Measurements from ENCODE around the gene FIGLA. TPM values are rescaled to one million over a fixed set of nuclear protein-coding genes. Genes with fewer than 3 reads are reported as not detected.

The FIGLA gene
- total and polyA plus RNA-seq, 2 donors (not counting 1 experiment from before 2014, with no cell fraction given): not detected

DNA sequence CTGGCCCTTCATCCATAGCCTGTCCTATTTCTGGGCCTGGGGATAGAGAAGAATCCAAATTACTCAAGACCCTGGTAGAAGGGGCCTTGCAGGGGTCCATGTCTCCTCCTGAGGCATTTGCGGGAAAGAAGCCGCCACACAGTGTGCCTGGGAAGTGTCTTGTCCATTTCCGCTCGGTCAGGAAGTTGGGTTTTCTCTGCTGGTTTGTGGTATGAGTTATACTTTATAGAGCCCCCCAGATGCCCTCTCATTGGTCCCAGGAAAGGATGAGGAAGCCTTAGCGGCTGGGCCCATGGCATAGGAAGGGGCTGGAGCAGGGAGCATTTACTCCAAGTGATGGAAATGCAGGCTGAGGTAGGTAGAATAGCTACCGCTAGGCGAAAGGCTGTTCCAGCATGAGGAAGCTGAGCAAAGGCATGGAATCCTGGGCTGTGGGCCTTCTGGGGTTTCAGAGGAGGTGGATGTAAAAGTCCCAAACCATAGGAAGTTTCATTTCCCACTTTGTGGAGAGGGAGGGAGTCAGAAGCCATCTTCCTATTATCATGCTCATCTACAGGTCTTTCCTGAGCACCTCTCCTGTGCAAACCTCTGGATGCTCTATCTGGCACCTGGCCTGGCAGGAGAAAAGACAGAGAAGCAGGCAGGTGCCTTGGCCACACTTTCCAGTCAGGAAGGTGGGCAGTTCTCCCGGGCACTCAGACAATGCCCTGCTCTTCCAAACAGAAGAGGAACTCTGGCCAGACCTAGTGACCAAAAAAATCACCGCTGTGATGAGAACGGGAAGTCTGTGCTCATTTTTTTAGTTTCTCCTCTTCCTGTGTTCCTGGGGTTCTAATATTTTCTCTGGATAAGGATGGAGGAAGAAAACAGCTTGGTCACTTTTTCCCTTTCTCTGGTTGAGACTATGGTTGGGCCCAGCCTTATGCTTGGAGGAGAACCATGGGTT lies 47.8 kb upstream of the FIGLA start:
- no peak for DNase-seq
- 93% methylated on average over 9 of the region's 10 CpGs for WGBS (ENCODE audit: insufficient coverage)
- no peaks in the 10 kb centered on the region for H3K36me3 ChIP-seq (replicated peaks in 1 of 2; ENCODE audit: control extremely low read depth in 1 of 2, control insufficient read depth in 1 of 2, extremely low read depth in 1 of 2, insufficient read depth in 2 of 2, low read length in 1 of 2)
- no peak for ATAC-seq (ENCODE audit: low read depth)
- no peak overlapping the region for H3K4me2 ChIP-seq (replicated peaks; ENCODE audit: low read depth, low read length, poor library complexity, severe bottlenecking)
- no peak for TF ChIP-seq EZH2 (IDR thresholded peaks at IDR 0.05; ENCODE audit: borderline replicate concordance, insufficient read depth, low read depth, low read length, poor library complexity, severe bottlenecking)
- TF ChIP-seq, protein P1, sequence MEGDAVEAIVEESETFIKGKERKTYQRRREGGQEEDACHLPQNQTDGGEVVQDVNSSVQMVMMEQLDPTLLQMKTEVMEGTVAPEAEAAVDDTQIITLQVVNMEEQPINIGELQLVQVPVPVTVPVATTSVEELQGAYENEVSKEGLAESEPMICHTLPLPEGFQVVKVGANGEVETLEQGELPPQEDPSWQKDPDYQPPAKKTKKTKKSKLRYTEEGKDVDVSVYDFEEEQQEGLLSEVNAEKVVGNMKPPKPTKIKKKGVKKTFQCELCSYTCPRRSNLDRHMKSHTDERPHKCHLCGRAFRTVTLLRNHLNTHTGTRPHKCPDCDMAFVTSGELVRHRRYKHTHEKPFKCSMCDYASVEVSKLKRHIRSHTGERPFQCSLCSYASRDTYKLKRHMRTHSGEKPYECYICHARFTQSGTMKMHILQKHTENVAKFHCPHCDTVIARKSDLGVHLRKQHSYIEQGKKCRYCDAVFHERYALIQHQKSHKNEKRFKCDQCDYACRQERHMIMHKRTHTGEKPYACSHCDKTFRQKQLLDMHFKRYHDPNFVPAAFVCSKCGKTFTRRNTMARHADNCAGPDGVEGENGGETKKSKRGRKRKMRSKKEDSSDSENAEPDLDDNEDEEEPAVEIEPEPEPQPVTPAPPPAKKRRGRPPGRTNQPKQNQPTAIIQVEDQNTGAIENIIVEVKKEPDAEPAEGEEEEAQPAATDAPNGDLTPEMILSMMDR (IDR thresholded peaks at IDR 0.05): no peak
- no peaks in the 10 kb centered on the region for H3K9me3 ChIP-seq (ENCODE audit: control extremely low read depth in 1 of 3, control insufficient read depth in 2 of 3, insufficient read depth in 1 of 3, low read length in 2 of 3)
- POLR2A ChIA-PET: no interaction called here
- Mint-ChIP-seq H3K9me3 (ENCODE audit: insufficient read depth) (no peaks in the 10 kb centered on the region), H3K27me3 (peaks cover 23% of the 10 kb centered on the region), H3K4me1 (no peaks in the 10 kb centered on the region), H3K4me3 (no peak overlapping the region), H3K27ac (no peak overlapping the region)
- H3K9ac ChIP-seq (ENCODE audit: low read length): no peak overlapping the region
- no peaks in the 10 kb centered on the region for H4K20me1 ChIP-seq (ENCODE audit: control insufficient read depth, insufficient read depth, low read length, poor library complexity, severe bottlenecking)
- H3K79me2 ChIP-seq (ENCODE audit: control insufficient read depth, insufficient read depth, low read length): no peaks in the 10 kb centered on the region
- peaks cover 0 to 10% (median 0%) of the 10 kb centered on the region in 4 experiments for H3K27me3 ChIP-seq (replicated peaks in 1 of 4; ENCODE audit: control extremely low read depth in 1 of 4, control insufficient read depth in 3 of 4, insufficient read depth in 4 of 4, low read length in 3 of 4)
- no peak overlapping the region for H3K27ac ChIP-seq (ENCODE audit: low read length in 2 of 2)
- H3K4me1 ChIP-seq (ENCODE audit: control insufficient read depth in 2 of 2, insufficient read depth in 2 of 2, low read length in 2 of 2): no peaks in the 10 kb centered on the region
- no peak overlapping the region for H3K4me3 ChIP-seq (ENCODE audit: control extremely low read depth in 1 of 5, extremely low read depth in 1 of 5, insufficient read depth in 1 of 5, low read depth in 2 of 5, low read length in 4 of 5)
- no peak overlapping the region for H2AFZ ChIP-seq (ENCODE audit: insufficient read depth, low read depth, low read length, poor library complexity, severe bottlenecking)
- CTCF ChIA-PET: interaction anchor here (0.9 kb wide), 1 partner anchor 23 kb away, joined by 3 read pairs; no protein-coding TSS in a partner anchor
- intact Hi-C loops (cut with micrococcal nuclease): no loop called here

DNA sequence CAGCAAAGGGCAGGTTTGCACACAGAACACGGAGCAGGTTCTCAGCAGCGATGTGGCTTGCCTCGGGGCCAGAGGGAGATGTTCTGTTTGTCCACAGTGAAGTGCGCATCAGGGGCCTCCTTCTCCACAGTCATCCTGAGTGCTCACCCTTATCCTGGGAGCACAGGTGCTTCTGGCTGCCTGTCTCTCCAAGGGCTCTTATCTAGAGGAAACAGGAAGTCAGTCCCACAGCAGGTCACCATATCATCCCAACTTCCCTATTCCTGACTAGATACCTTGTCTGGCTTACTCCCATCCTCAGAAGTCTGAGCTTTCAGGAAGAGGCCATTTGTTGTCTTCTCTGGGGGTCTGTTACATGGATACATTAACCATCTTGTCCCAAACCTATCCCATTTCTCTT lies 45.2 kb upstream of the FIGLA start, which contains the start of gene CD207:
Gene CD207, minus strand, starts transcription at position 174 of the 400 bp plus-strand sequence. Its CDS starts 40 bp downstream, at position 134.
- CTCF ChIA-PET: no interaction called here
- POLR2A ChIA-PET: no interaction called here
- no peaks in the 10 kb centered on the region for H4K20me1 ChIP-seq (ENCODE audit: control insufficient read depth, insufficient read depth, low read length, poor library complexity, severe bottlenecking)
- ATAC-seq (ENCODE audit: low read depth): no peak
- no peaks in the 10 kb centered on the region for H3K4me1 ChIP-seq (ENCODE audit: control insufficient read depth in 2 of 2, insufficient read depth in 2 of 2, low read length in 2 of 2)
- no peak within 1 kb of the TSS for H3K4me3 Mint-ChIP-seq
- TF ChIP-seq, protein P1 (IDR thresholded peaks at IDR 0.05): no peak
- TF ChIP-seq EZH2 (IDR thresholded peaks at IDR 0.05; ENCODE audit: borderline replicate concordance, insufficient read depth, low read depth, low read length, poor library complexity, severe bottlenecking): no peak
- H2AFZ ChIP-seq (ENCODE audit: insufficient read depth, low read depth, low read length, poor library complexity, severe bottlenecking): no peak within 1 kb of the TSS
- H3K27ac Mint-ChIP-seq: no peak within 1 kb of the TSS
- no peaks in the 10 kb centered on the region for H3K36me3 ChIP-seq (replicated peaks in 1 of 2; ENCODE audit: control extremely low read depth in 1 of 2, control insufficient read depth in 1 of 2, extremely low read depth in 1 of 2, insufficient read depth in 2 of 2, low read length in 1 of 2)
- no peak within 1 kb of the TSS for H3K4me3 ChIP-seq (ENCODE audit: control extremely low read depth in 1 of 5, extremely low read depth in 1 of 5, insufficient read depth in 1 of 5, low read depth in 2 of 5, low read length in 4 of 5)
- no peak within 1 kb of the TSS for H3K27ac ChIP-seq (ENCODE audit: low read length in 2 of 2)
- H3K9ac ChIP-seq (ENCODE audit: low read length): no peak within 1 kb of the TSS
- no peaks in the 10 kb centered on the region for H3K79me2 ChIP-seq (ENCODE audit: control insufficient read depth, insufficient read depth, low read length)
- H3K9me3 ChIP-seq (ENCODE audit: control extremely low read depth in 1 of 3, control insufficient read depth in 2 of 3, insufficient read depth in 1 of 3, low read length in 2 of 3): no peaks in the 10 kb centered on the region
- H3K9me3 Mint-ChIP-seq (ENCODE audit: insufficient read depth): no peaks in the 10 kb centered on the region
- intact Hi-C loops (cut with micrococcal nuclease): no loop called here
- no peak for DNase-seq
- H3K4me2 ChIP-seq (replicated peaks; ENCODE audit: low read depth, low read length, poor library complexity, severe bottlenecking): no peak within 1 kb of the TSS
- no peaks in the 10 kb centered on the region for H3K4me1 Mint-ChIP-seq
- H3K27me3 ChIP-seq (replicated peaks in 1 of 4; ENCODE audit: control extremely low read depth in 1 of 4, control insufficient read depth in 3 of 4, insufficient read depth in 4 of 4, low read length in 3 of 4): peaks cover 0 to 10% (median 0%) of the 10 kb centered on the region in 4 experiments
- H3K27me3 Mint-ChIP-seq: peaks cover 31% of the 10 kb centered on the region
- WGBS (ENCODE audit: insufficient coverage): 87% methylated on average over 3 of the region's 4 CpGs

Measured in B cell (primary cell).